ENCODE data around the gene FAM76A.
"Not testable (repeated sequence)": the region's sequence is repeated elsewhere in the genome, so short reads cannot be mapped to it uniquely, and the experiment has no call there.

Gene FAM76A

DNA sequence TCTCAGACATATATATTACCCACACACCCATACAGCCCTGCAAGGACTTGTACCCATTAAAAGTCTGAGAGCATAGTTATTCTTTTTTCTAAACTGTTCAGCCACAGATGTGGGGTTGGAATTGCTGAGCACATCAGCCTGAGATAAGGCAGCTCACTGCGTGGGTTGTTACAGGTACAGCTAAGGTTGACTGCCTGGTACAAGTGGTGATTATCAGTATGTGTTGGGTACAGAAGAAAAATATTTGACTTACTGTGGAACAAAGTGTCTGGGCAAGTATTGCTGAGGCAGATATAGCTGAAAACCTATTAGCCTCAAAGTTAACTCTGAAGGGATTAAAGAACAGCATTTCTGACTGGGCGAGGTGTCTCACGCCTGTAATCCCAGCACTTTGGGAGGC lies 52.3 kb downstream of the FAM76A start:
- no peak for DNase-seq (ENCODE audit: low spot score)

DNA sequence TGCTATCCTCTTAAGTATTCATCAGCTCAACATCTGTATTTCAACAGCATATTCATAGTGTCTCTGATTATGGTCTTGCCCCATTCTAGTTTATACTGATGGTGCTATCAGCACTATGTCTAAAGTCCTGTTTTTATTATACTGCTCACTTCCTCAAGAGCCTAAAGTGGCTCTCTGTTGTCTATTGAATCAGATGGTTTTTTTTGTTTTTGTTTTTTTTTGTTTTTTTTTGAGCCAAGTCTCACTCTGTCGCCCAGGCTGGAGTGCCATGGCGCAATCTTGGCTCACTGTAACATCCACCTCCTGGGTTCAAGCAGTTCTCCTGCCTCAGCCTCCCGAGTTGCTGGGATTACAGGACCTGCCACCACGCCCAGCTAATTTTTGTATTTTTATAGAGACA lies 53.4 kb downstream of the FAM76A start:
- DNase-seq (ENCODE audit: low spot score): no peak

DNA sequence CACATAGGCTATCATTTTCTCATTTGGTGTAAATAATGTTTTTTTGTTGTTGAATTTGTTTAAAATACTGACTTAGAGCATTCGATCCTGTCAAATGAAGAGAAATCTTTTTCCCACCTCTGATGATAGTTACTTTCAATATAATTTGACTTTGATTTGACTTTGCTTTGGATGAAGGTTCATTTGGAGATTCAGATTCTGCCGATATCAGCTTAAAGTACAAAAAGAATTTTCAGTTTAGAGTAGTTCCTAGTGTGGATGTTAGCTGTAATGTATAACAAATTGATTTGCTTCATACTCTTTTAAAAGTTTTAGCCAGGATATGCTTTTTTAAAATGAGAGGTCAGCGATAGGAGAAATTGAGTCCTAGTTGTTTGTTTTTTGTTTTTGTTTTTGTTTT lies 57.2 kb downstream of the FAM76A start:
- no peak for DNase-seq (ENCODE audit: low spot score)

DNA sequence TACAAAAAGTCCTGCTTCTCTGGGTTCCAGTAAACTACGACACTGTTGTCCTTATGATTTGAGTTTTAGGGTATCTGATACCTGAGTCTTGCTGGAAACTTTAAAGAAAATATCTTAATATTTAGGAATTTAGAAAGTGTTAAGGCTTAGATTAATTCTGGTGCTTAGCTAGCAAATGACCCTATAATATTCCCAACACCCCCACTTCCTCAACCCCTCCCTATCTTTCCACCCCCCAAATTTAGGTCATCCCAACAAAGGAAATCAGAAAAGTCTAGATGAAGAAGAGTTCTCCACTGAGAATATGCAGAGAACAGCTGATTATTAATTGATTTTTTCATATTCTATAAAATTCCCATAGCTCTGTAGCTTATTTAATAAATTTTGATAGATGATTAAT lies 58.9 kb downstream of the FAM76A start:
- DNase-seq (ENCODE audit: low spot score): no peak

DNA sequence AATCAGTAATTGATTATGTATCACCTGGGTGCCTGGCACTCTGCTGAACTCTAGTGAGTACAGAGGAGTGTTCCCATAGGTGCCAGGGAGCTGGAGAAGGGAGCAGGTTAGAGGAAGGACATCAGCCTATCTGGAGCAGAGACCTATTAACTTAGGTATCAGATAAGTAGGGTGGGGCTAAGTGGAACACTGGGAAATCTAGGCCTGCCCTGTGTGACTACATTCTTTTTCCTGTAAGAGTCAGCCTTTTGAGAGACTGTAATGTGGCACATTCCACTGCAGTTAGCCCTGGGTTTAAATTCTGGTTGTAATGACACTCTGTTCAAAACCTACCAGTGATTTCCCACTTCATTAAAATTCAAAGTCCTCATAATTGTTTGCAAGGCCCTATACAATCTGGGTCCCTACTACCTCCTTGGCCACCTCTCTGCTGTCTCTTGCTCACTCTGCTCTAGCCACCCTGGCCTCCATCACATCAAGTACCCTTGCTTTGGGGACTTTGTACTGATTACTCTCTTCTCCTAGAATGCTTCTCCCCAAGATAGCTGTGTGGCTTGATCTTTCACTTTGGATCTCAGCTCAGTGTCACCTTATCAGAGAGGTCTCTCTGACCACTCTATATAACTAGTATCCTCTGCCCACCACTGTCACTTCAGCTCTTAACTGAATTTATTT lies 60.2 kb downstream of the FAM76A start:
- peak; percentile 66 for DNase-seq (ENCODE audit: low spot score)

DNA sequence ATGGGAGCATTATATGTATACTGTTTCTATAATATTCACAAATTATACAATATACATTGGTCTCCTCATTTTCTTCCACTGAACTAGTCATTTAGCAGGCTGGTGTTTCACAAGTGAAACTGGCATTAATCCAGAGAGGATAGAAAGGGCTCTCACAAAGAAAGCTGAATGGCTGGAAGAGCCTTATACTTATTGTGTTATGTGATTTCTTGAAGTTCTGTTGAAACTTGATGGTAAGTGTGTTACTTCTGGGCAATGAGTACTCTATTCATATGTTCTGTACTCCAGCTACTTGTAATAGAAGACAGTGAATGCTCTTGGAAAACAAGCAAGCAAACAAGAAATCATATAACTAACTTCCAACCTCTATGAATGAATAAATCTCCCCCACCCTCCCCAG lies 62.1 kb downstream of the FAM76A start:
- no peak for DNase-seq (ENCODE audit: low spot score)

DNA sequence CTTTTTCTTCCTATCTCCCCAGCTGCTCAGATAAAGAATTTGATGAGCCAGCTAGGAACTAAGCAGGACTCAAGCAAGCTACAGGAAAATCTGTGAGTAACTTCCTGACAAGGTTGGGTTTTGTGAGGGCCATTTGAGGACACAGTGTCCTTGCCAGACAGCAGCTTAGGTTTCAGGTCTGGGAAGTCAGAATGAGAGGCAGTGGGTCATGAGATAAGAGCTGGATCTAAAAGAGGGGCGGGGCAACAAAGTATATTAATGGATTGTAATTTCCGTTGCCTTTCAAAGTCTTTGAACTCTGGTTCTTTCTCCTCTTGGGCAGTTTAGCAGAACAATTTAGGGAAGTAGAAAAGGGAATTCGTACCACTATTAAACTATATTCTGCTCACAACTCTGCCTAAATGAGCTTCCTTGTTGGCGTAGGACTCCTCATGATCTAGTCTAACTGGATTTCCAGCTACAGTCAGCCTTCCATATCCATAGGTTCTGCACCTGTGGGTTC lies 63.8 kb downstream of the FAM76A start:
- peak; percentile 93 for DNase-seq (ENCODE audit: low spot score)

DNA sequence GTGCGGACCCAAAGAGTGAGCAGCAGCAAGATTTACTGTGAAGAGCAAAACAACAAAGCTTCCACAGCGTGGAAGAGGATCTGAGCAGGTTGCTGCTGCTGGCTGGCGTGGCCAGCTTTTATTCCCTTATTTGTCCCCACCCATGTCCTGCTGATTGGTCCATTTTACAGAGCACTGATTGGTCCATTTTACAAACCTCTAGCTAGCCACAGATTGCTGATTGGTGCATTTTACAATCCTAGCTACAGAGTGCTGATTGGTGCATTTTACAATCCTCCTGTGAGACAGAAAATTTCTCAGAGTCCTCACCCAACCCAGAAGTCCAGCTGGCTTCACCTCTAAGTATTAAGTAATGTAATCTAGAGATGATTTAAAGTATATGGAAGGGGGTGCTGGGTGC lies 64.5 kb downstream of the FAM76A start:
- DNase-seq (ENCODE audit: low spot score): not testable (repeated sequence)

DNA sequence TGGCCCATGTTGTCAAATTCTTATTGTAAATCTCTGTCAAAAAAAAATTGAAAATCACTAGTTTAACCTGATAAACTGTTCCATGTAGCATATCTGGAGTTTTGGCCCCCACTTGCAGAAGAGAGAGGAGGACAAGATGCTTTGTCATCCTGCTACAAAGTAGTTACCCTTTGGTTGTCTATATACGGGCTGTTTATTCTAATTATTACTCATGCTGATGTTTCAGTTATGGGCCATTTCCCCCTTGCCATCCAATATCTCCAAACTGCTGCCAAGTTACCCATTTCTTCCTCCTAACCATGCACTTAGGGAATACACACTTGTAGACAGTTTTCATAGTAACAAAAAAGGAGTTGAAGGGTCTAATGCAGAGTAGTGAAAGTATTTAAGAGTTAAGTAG lies 69.8 kb downstream of the FAM76A start:
- DNase-seq (ENCODE audit: low spot score): no peak

DNA sequence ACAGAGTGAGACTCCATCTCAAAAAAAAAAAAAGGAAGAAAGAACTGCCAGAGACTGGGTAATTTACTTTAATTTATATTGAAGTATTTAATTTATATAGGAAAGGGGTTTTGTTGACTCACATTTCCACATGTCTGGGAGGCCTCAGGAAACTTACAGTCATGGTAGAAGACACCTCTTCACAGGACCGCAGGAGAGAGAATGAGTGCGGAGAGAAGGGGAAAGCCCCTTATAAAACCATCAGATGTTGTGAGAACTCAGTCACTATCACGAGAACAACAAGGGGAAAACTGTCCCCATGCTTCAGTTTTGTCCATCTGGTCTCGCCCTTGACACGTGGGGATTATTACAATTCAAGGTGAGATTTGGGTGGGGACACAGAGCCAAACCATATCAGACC lies 79.0 kb downstream of the FAM76A start:
- no peak for DNase-seq (ENCODE audit: low spot score)

DNA sequence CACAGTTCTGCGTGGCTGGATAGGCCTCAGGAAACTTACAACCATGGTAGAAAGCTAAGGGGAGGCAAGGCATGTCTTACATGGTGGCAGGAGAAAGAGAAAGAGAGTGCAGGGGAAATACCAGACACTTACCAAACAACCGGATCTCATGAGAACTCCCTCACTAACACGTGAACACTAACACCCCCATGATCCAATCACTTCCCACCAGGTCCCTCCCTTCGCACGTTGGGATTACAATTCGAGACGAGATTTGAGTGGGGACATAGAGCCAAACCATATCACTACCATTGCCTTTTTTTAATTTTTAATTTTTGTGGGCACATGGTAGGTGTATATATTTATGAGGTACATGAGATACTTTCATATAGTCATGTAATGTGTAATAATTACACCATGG lies 81.0 kb downstream of the FAM76A start:
- DNase-seq (ENCODE audit: low spot score): no peak

DNA sequence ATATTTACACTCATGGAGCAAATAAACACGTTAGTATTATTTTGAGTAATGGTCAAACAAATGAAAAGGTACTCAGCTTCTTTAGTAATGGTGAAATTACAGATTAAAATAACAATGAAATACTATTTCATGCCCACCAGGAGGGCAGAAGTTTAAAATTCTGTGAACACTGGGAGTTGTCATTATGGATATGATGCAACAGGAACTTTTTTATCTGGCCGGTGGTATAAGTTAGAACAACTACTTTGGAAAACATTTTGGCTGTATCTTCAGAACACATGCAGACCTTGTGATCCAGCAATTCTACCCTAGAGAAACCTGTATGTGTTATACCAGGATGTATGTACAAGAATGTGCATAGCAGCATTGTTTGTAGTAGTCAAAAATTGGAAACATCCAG lies 81.6 kb downstream of the FAM76A start:
- no peak for DNase-seq (ENCODE audit: low spot score)

DNA sequence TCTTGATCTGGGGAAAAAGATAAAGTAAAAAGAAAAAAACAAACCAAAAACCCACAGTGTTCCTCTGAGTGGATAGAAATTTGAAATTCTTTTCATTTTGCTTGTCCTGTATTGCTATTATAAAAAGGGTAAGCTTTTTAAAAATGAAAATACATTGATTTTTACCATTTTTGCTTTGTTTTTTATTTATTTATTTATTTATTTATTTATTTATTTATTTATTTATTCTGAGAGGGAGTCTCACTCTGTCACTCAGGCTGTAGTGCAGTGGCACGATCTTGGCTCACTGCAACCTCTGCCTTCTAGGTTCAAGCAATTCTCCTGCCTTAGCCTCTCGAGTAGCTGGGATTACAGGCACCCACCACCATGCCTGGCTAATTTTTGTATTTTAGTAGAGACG lies 82.4 kb downstream of the FAM76A start:
- DNase-seq (ENCODE audit: low spot score): not testable (repeated sequence)

DNA sequence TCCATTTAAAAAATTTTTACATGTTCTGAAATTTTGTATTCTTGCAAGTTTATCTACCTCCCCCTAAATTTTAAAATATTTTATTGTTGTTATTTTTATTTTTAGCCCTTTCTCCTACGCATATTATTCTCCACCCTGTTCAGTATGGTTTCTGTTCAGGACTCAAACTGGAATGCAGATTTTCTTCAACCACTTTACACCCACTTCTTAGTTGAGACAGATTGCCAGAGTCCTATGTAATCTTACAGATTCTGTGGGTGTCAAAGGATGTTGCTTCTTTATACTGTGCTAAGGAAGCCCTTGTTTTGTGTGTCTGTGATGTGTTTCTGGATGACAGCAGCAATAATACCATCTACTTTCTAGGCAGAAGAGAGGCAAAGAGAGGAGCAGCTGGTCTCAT lies 84.1 kb downstream of the FAM76A start:
- no peak for DNase-seq (ENCODE audit: low spot score)

DNA sequence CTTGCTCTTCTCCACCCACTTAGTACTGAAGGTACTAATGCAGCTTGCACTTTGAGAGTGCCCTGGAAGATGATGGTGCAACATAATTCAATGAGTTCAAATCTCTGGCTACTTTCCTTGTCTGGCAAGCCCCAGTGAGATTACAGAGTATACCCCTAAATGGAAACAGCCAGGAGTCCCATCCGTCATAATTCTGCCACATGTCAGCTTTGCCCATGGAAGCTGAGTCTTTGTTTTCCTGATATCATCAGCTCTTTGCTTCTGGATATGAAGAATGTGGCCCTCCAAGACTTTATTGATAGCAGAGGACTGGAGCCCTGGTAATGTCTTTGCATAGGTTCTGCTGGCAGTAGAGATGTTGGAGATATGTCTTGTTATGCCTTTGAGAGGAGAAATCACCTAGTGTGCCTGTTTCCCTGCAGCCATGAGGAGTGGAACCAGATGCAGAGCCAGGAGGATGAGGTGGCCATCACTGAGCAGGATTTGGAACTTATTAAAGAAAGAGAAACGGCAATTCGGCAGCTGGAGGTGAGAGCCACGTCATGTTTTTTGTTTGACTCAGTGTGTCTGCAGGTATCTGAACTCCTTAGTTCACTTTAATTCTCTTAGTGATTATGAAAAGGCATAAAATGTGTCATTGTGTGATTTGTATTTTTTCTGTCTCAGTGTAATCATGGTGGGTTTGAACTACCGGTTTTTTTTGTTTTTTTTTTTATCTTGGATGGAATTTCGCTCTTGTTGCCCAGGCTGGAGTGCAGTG lies 86.2 kb downstream of the FAM76A start:
- no peak for DNase-seq (ENCODE audit: low spot score)

All from kidney capillary endothelial cell (primary cell).